WERI-Rb-1 (cell line): Measurements from ENCODE around the gene ARL5A.

Experiments used
- DNase-seq: peaks from one replicate; pipeline ENCODE4 v3.0.0-alpha.2; 2020
- H3K27ac ChIP-seq: fragments of 250-450 bp; sonication (Bioruptor Pico); 2 replicates; pipeline ENCODE4 v1.5.1; 2020; ENCODE audit warnings: mild to moderate bottlenecking, moderate library complexity
- H3K27me3 ChIP-seq: fragments of 250-450 bp; sonication (Bioruptor Pico); 2 replicates; pipeline ENCODE4 v1.5.1; 2021; ENCODE audit warnings: mild to moderate bottlenecking, low read depth, moderate library complexity; ENCODE audit not compliant: insufficient read depth, severe bottlenecking
- H3K36me3 ChIP-seq: fragments of 250-450 bp; sonication (Bioruptor Pico); 2 replicates; pipeline ENCODE4 v1.5.1; 2020; ENCODE audit warnings: mild to moderate bottlenecking, moderate library complexity
- H3K4me3 ChIP-seq: 2 replicates; pipeline ENCODE4 v1.5.1; 2011; ENCODE audit warnings: low read depth, mild to moderate bottlenecking, control low read depth, low read length
- H3K9me3 ChIP-seq: fragments of 250-450 bp; sonication (Bioruptor Pico); 2 replicates; pipeline ENCODE4 v1.5.1; 2021; ENCODE audit warnings: mild to moderate bottlenecking, moderate library complexity; ENCODE audit not compliant: severe bottlenecking
- CTCF ChIP-seq: IDR thresholded peaks from 2 replicates; pipeline ENCODE4 v1.5.1; 2011; ENCODE audit warnings: low read depth, mild to moderate bottlenecking, control low read depth, inconsistent platforms, low read length

The ARL5A gene

GRCh38 chr2:151754253-151754897 lies 73.8 kb downstream of the ARL5A start:
- H3K36me3 ChIP-seq = no peaks in the 10 kb centered on the region
- no peak overlapping the region for H3K4me3 ChIP-seq
- no peak for DNase-seq
- no peak overlapping the region for H3K27ac ChIP-seq
- H3K9me3 ChIP-seq = no peaks in the 10 kb centered on the region
- H3K27me3 ChIP-seq = no peaks in the 10 kb centered on the region
- TF ChIP-seq CTCF = no peak

GRCh38 chr2:151753540-151753939 lies 74.7 kb downstream of the ARL5A start:
- no peak overlapping the region for H3K27ac ChIP-seq
- no peak overlapping the region for H3K4me3 ChIP-seq

More at GRCh38 chr2:151753540-151753939, 74.7 kb downstream of the ARL5A start:
- Histone ChIP-seq H3K27me3 (no peaks in the 10 kb centered on the region), H3K9me3 (no peaks in the 10 kb centered on the region), H3K36me3 (no peaks in the 10 kb centered on the region)
- DNase-seq = no peak
- no peak for TF ChIP-seq CTCF
